Stimulated activated CD8-positive, alpha-beta memory T cell treated with anti-CD3 and anti-CD28 coated beads, Interleukin-4, amount 100 ng/mL, for 1 hour (primary cell): ENCODE measurements around the gene CNN2.
A peak's percentile ranks its signal among the peaks of the same experiment; 100 is the strongest.
"Not testable (repeated sequence)": the region's sequence is repeated elsewhere in the genome, so short reads cannot be mapped to it uniquely, and the experiment has no call there.

Experiments
- DNase-seq, 2 donors: peaks; one replicate each; pipeline ENCODE4 v3.0.0-alpha.2; 2020; ENCODE audit warnings: low read depth in 2 of 2, low spot score in 1 of 2

The CNN2 gene

GRCh38 chr19:1010586-1011510, 15.6 kb upstream of the CNN2 start:
- DNase-seq: no peak

GRCh38 chr19:1011831-1012333, 14.5 kb upstream of the CNN2 start:
- DNase-seq: no peak

- DNase-seq: no peak
Measured at GRCh38 chr19:1012334-1012733, 14.1 kb upstream of the CNN2 start.

- no peak for DNase-seq
Measured at GRCh38 chr19:1013218-1013617, 13.2 kb upstream of the CNN2 start.

- no peak for DNase-seq
Measured at GRCh38 chr19:1014161-1015060, 12.0 kb upstream of the CNN2 start.

GRCh38 chr19:1015061-1015781, 11.2 kb upstream of the CNN2 start:
- no peak for DNase-seq

- no peak for DNase-seq
Measured at GRCh38 chr19:1015782-1016646, 10.4 kb upstream of the CNN2 start.

- no peak for DNase-seq
Measured at GRCh38 chr19:1016647-1017114, 9.7 kb upstream of the CNN2 start.

- no peak for DNase-seq
Measured at GRCh38 chr19:1017115-1017905, 9.1 kb upstream of the CNN2 start.

- no peak for DNase-seq
Measured at GRCh38 chr19:1017906-1018305, 8.5 kb upstream of the CNN2 start.

GRCh38 chr19:1018393-1018792, 8.0 kb upstream of the CNN2 start:
- no peak for DNase-seq

GRCh38 chr19:1018932-1019615, 7.3 kb upstream of the CNN2 start:
- no peak for DNase-seq

- no peak for DNase-seq
Measured at GRCh38 chr19:1019616-1019961, 6.8 kb upstream of the CNN2 start.

GRCh38 chr19:1019980-1020867, 6.2 kb upstream of the CNN2 start:
- DNase-seq: no peak

GRCh38 chr19:1020868-1021425, 5.5 kb upstream of the CNN2 start, which contains the start of gene TMEM259:
Gene TMEM259 (minus strand): TSS chr19:1021123. CDS start chr19:1020996, 127 bp downstream.
- DNase-seq: peak; percentile 95 to 96

GRCh38 chr19:1023883-1024188, 2.6 kb upstream of the CNN2 start:
- DNase-seq: not testable (repeated sequence)

- DNase-seq: not testable (repeated sequence)
Measured at GRCh38 chr19:1025080-1025479, 1.3 kb upstream of the CNN2 start.
